ENCODE results near the gene NDUFAB1.
"Not testable (repeated sequence)": the region's sequence is repeated elsewhere in the genome, so short reads cannot be mapped to it uniquely, and the experiment has no call there.

NDUFAB1 gene

GRCh38 chr16:23595951-23596720 lies at the start of gene NDUFAB1:
NDUFAB1 (minus strand) TSS chr16:23596316; CDS start chr16:23596290, 26 bp downstream.
- peak; percentile 94 to 96 for DNase-seq

- DNase-seq = no peak
Measured at GRCh38 chr16:23642246-23642774, 46.2 kb upstream of the NDUFAB1 start.

GRCh38 chr16:23640931-23641765 lies 45.0 kb upstream of the NDUFAB1 start, which contains the start of the genes DCTN5 and PALB2:
DCTN5 (plus strand) TSS chr16:23641466; CDS start chr16:23641543, 77 bp downstream.
PALB2 (minus strand) TSS chr16:23641310; CDS start chr16:23641157, 153 bp downstream.
- peak; percentile 92 for DNase-seq

- DNase-seq = no peak
Measured at GRCh38 chr16:23640615-23640930, 44.5 kb upstream of the NDUFAB1 start.

- no peak for DNase-seq
Measured at GRCh38 chr16:23635958-23636357, 39.8 kb upstream of the NDUFAB1 start.

- DNase-seq = no peak
Measured at GRCh38 chr16:23634461-23635036, 38.4 kb upstream of the NDUFAB1 start.

- not testable (repeated sequence) for DNase-seq
Measured at GRCh38 chr16:23631874-23632273, 35.8 kb upstream of the NDUFAB1 start.

GRCh38 chr16:23629516-23629915 lies 33.4 kb upstream of the NDUFAB1 start:
- DNase-seq = no peak

- no peak for DNase-seq
Measured at GRCh38 chr16:23624092-23624491, 28.0 kb upstream of the NDUFAB1 start.

- no peak for DNase-seq
Measured at GRCh38 chr16:23615805-23616204, 19.7 kb upstream of the NDUFAB1 start.

- no peak for DNase-seq
Measured at GRCh38 chr16:23611936-23612335, 15.8 kb upstream of the NDUFAB1 start.

GRCh38 chr16:23610905-23611304 lies 14.8 kb upstream of the NDUFAB1 start:
- DNase-seq = not testable (repeated sequence)

- DNase-seq = no peak
Measured at GRCh38 chr16:23609929-23610328, 13.8 kb upstream of the NDUFAB1 start.

GRCh38 chr16:23608194-23608593 lies 12.1 kb upstream of the NDUFAB1 start:
- no peak for DNase-seq

GRCh38 chr16:23607726-23608125 lies 11.6 kb upstream of the NDUFAB1 start:
- no peak for DNase-seq

GRCh38 chr16:23597003-23597756 lies 1.1 kb upstream of the NDUFAB1 start:
- peak; percentile 37 to 39 for DNase-seq

GRCh38 chr16:23595246-23595950 lies 718 bp downstream of the NDUFAB1 start:
- peak in 1 of 2 experiments; percentile 23 for DNase-seq

- no peak for DNase-seq
Measured at GRCh38 chr16:23594186-23594585, 1.9 kb downstream of the NDUFAB1 start.

- DNase-seq = no peak
Measured at GRCh38 chr16:23590181-23590580, 5.9 kb downstream of the NDUFAB1 start.

- DNase-seq = no peak
Measured at GRCh38 chr16:23587726-23588125, 8.4 kb downstream of the NDUFAB1 start.

- no peak for DNase-seq
Measured at GRCh38 chr16:23584186-23585076, 11.7 kb downstream of the NDUFAB1 start.
